PFSK-1 (cell line): ENCODE data around the gene OR5K3.

Experiments
- FOXP2 ChIP-seq: optimal IDR thresholded peaks from 2 replicates; pipeline ENCODE3; 2011; ENCODE audit warnings: borderline replicate concordance, control low read depth, inconsistent platforms; ENCODE audit not compliant: insufficient read depth; ENCODE audit errors: extremely low read length, extremely low read depth
- SIN3A ChIP-seq: IDR thresholded peaks from 2 replicates; pipeline ENCODE4 v1.6.1; 2012; ENCODE audit warnings: mild to moderate bottlenecking, low read length, moderate library complexity, borderline replicate concordance; ENCODE audit not compliant: insufficient read depth
- TF ChIP-seq, protein P1 (sequence below), 2 experiments: IDR thresholded peaks; 2 replicates each; pipeline versions ENCODE4 v1.6.1 to v1.8.0; 2011 to 2012; ENCODE audit warnings: low read depth in 2 of 2, low read length in 2 of 2, control low read depth in 1 of 2, inconsistent platforms in 1 of 2, mild to moderate bottlenecking in 1 of 2, moderate library complexity in 1 of 2; ENCODE audit not compliant: insufficient read depth in 1 of 2

Gene OR5K3

DNA sequence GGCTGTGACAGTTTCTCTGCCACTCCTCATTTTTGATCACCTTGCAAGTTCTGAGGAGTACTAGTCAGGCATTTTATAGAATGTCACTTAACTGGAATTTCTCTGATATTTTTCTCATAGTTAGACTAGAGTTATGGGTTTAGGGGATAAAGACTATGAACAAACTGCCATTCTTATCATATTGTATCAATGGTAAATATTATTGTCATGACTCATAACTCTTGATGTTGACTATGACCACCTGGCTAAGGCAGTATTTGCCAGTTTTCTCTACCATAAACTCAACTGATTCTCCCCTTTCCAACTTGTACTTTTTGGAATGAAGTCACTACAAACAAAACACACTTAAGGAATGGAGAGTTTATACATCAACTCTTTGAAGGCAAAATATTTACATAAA lies 49.8 kb downstream of the OR5K3 start:
- TF ChIP-seq, protein P1, sequence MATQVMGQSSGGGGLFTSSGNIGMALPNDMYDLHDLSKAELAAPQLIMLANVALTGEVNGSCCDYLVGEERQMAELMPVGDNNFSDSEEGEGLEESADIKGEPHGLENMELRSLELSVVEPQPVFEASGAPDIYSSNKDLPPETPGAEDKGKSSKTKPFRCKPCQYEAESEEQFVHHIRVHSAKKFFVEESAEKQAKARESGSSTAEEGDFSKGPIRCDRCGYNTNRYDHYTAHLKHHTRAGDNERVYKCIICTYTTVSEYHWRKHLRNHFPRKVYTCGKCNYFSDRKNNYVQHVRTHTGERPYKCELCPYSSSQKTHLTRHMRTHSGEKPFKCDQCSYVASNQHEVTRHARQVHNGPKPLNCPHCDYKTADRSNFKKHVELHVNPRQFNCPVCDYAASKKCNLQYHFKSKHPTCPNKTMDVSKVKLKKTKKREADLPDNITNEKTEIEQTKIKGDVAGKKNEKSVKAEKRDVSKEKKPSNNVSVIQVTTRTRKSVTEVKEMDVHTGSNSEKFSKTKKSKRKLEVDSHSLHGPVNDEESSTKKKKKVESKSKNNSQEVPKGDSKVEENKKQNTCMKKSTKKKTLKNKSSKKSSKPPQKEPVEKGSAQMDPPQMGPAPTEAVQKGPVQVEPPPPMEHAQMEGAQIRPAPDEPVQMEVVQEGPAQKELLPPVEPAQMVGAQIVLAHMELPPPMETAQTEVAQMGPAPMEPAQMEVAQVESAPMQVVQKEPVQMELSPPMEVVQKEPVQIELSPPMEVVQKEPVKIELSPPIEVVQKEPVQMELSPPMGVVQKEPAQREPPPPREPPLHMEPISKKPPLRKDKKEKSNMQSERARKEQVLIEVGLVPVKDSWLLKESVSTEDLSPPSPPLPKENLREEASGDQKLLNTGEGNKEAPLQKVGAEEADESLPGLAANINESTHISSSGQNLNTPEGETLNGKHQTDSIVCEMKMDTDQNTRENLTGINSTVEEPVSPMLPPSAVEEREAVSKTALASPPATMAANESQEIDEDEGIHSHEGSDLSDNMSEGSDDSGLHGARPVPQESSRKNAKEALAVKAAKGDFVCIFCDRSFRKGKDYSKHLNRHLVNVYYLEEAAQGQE (IDR thresholded peaks at IDR 0.05; ENCODE audit: insufficient read depth in 1 of 2, low read depth in 2 of 2, low read length in 2 of 2): no peak
- TF ChIP-seq FOXP2 (no peak), SIN3A (no peak)
